IPS-NIHi11 (cell line): Measurements from ENCODE around the gene C10orf53.

Experiments used
- DNase-seq: peaks from one replicate; pipeline ENCODE4 v3.0.0; 2012; ENCODE audit warnings: mixed read lengths, low spot score

C10orf53 gene

DNA sequence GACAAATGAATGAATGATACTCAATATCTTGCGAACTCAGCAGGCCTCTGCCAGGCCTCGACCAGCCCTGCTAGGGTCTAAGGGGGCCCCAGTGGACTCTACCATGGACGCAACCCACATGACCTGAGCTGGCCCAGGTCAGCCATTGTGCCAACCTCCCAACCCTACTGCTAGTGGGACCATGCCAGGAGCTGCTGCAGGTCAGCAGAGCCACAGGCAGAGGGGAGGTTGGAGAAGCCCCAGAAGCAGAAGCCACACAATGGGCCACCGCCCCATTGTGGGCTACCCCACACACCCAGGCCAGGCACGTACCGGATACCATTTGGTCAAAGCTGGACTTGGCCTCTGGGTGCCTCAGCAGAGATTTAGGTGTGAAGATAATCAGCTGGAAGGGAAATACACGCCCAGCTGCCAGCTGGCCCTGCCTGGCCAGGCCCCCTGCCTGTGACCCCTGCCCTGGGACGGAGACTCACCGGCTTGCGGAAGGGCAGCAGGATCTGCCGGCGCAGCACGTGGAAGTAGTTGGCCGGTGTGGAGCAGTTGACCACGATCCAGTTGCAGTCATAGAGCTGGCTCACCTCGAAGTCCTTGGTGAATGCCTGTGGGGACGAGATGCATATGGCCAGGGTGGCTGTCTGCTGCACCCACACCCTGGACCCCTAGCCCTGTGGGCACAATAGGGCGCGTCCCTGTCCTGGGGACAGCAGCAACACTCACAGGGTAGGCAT, 58.2 kb downstream of the C10orf53 start:
- peak; percentile 5 for DNase-seq

DNA sequence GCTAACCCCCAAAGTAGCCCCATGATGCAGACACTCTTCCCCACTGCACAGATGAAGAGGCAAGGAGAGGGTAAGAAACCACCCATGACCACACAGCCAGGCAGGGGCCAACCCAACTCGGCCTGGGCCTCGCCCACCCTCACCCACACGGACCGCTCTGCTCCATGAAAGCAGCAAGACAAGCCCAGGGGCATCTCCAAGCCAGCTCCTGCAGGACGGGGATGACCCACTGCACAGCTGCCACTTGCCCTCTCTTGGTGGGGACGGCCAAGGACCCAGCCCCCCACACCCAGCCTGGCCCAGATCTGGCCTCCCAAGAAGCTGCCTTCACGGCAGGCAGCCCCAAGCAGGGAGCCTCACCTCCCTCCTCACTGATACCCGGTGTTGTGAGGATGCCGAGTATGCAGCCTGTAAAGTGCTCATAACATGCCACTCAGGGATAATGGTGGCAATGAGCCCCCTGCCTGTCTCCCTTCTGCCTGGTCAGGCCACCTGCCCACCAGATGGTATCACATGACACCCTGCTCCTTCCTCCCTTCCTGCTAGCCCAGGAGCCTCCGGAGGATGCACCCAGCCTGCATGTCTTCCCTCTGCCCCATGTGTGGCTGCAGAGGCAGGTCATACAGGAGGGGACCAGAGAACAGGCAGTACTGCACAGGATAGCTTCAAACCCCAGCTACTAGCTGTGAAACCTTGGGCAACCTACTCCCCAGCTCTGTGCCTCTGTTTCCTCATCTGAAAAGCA, 59.3 kb downstream of the C10orf53 start:
- DNase-seq, result peak; percentile 13

- DNase-seq, result peak; percentile 3
These were observed 60.0 kb downstream of the C10orf53 start for GRCh38 chr10:49739426-49739825.

- peak; percentile 7 for DNase-seq
These were observed 61.1 kb downstream of the C10orf53 start for GRCh38 chr10:49740346-49741107.

DNA sequence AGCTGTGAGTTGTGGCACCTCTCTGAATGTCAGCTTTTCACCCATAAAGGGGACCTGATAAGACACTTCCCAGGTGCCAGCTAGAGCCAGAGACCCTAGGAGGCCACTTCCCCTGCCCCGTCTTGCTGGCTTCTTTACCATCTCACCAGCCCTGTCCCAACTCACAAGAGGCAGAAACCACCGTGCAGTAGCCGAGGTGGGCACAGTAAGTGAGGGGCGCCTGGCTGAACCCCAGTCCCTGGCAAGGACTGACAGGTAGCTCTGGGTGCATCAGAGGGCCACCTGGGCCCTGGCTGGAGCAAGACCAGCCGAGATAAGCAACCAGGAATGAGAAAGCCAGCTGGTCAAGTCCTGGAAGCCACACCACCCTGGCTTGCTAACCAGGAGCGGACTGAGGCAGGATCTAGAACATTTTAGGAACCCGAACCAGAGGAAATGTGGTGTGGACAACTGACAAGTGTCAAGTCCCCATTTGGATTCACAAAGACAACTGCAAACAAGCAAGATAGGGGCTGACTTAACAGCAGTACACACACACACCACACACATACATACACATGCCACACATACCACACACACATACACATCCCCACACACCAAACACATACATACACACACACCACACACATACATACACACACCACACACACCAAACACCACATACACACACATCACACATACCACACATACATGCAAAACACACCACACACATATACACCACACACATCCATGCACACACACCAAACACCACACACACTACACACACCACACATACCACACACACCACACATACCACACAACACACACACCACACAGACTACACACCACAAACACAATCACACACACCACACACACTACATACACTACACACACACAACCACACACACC, 61.9 kb downstream of the C10orf53 start:
- peak; percentile 4 for DNase-seq

- DNase-seq, result peak; percentile 6
These were observed 63.4 kb downstream of the C10orf53 start for GRCh38 chr10:49742683-49743463.

DNA sequence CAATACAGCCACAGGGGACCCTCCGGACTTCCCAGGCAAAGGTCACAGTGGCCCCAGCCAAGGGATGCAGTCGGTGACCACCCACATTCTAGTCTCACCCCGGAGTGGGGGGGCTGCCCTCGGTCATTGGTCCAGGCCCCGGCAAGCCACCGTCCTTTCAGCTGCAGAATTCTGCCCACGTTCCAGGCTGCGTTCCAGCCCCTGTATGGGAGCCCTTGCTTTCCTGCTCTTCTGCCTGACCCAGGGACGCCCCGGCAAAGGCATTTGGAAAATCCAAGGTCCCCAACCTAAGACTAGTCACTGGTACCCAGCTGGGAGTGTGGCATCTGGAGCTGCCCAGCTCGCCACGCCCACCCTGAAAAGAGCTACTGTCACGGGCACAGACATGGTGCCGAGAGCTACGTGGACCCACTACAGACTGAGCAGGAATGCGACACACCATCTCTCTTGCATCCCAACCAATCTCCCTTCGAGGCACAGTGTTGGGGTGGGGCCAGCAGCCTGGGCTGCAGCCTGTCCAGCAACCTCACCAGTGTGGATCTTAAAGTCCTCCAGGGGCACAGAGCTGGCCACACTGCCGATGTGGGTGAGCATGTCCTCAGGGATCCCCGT, 64.1 kb downstream of the C10orf53 start:
- DNase-seq, result peak; percentile 7

GRCh38 chr10:49744091-49744685, 64.7 kb downstream of the C10orf53 start:
- DNase-seq, result no peak

- DNase-seq, result peak; percentile 51
These were observed 65.6 kb downstream of the C10orf53 start for GRCh38 chr10:49744924-49745605.

DNA sequence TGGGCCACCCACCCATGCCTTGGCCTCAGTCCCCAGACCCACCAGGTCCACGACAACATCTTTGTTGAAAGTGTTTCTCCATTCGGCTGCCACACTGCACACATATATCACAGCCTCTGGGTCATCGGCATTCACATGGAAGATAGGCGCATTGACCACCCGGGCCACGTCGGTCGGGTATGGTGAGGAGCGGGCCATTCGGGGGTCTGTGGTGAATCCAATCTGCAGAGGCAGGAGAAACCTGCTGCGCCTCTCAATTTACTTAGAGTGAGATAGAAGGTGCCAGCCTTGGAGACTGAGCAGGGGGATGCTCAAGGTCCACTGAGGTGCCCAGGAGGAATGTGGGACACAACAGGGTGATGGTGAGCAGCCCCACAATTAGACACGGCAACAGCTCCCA, 66.3 kb downstream of the C10orf53 start:
- DNase-seq, result no peak

DNA sequence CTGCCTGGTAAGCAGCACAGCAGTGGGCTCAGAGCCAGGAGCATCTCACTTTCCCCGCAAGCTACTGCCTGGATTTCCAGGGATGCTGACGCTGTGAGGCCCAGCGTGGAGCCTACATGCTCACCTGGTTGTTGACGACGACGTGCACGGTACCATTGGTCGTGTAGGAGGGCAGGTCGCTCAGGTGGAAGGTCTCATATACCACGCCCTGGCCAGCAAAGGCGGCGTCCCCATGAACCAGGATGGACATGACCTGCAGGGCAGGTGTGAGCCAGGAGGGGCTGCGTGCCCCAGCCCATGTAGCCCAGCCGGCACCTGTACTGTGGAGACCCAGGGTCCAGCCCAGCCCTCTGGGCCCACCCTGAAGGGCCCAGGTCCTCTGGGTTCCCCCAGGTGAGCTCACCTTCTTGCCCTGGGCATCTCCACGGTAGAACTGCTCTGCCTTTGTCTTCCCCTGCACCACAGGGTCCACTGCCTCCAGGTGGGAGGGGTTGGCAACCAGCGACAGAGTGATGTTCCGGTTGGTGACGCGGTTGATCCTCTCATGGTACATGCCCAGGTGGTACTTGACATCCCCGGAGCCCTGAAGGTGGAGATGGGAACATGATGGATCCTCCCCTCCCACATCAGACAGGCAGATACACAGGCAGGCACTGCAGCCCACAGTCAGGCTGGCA, 67.3 kb downstream of the C10orf53 start:
- peak; percentile 3 for DNase-seq
